Measurements from ENCODE around the gene PRPH. TPM values are rescaled to one million over a fixed set of nuclear protein-coding genes. Genes with fewer than 3 reads are reported as not detected.
"Not testable (repeated sequence)": the region's sequence is repeated elsewhere in the genome, so short reads cannot be mapped to it uniquely, and the experiment has no call there.

PRPH gene
- total RNA-seq, 1 donor from 2014 or later, result 0.26 TPM

GRCh38 chr12:49276304-49277290 is 18.4 kb upstream of the PRPH start:
- no peak for DNase-seq (ENCODE audit: low read depth, low spot score)

DNA sequence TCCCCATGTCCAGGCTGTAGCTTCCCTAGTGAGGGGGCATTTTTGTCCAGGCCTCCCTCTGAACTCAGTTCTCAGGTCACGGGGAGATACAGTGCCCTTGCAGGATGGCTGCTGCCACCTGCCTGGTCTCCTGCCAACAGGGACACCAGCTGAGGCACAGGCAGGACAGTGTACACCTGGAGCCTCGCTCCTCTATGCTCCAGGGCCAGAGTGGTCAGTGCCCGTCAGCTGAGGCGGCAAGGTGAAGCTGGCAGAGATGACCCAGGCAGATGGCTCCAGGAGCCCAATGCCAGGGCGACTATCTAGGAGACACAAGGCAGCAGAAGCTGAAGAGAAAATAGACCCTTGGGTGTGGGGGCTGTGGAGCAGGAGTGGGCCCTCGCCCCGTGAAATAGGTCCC is 17.5 kb upstream of the PRPH start:
- DNase-seq (ENCODE audit: low read depth, low spot score), result no peak

GRCh38 chr12:49279706-49280159 is 15.2 kb upstream of the PRPH start:
- no peak for DNase-seq (ENCODE audit: low read depth, low spot score)

DNA sequence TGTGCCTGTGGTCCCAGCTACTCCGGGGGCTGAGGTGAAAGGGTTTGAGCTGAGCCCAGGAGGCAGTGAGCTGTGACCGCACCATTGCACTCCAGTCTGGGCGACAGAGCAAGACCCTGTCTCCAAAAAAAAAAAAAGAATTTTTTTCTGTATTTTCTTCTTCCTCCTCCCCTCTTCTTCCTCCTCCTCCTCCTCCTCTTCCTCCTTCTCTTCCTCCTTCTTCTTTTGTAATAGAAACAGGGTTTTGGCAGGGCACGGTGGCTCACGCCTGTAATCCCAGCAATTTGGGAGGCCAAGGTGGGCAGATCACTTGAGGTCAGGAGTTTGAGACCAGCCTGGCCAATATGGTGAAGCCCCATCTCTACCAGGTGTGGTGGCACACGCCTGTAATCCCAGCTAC is 14.4 kb upstream of the PRPH start:
- not testable (repeated sequence) for DNase-seq (ENCODE audit: low read depth, low spot score)

GRCh38 chr12:49282302-49282701 is 12.6 kb upstream of the PRPH start:
- DNase-seq (ENCODE audit: low read depth, low spot score), result no peak

DNA sequence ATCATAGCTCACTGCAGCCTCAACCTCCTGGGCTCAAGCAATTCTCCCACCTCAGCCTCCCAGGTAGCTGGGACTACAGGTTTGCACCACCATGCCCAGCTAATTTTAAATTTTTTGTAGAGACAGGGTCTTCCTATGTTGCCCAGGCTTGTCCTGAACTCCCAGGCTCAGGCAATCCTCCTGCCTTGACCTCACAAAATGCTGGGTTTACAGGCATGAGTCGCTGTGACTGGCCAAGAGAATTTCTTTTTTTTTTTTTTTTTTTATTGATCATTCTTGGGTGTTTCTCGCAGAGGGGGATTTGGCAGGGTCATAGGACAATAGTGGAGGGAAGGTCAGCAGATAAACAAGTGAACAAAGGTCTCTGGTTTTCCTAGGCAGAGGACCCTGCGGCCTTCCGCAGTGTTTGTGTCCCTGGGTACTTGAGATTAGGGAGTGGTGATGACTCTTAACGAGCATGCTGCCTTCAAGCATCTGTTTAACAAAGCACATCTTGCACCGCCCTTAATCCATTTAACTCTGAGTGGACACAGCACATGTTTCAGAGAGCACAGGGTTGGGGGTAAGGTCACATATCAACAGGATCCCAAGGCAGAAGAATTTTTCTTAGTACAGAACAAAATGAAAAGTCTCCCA is 12.1 kb upstream of the PRPH start:
- not testable (repeated sequence) for DNase-seq (ENCODE audit: low read depth, low spot score)

DNA sequence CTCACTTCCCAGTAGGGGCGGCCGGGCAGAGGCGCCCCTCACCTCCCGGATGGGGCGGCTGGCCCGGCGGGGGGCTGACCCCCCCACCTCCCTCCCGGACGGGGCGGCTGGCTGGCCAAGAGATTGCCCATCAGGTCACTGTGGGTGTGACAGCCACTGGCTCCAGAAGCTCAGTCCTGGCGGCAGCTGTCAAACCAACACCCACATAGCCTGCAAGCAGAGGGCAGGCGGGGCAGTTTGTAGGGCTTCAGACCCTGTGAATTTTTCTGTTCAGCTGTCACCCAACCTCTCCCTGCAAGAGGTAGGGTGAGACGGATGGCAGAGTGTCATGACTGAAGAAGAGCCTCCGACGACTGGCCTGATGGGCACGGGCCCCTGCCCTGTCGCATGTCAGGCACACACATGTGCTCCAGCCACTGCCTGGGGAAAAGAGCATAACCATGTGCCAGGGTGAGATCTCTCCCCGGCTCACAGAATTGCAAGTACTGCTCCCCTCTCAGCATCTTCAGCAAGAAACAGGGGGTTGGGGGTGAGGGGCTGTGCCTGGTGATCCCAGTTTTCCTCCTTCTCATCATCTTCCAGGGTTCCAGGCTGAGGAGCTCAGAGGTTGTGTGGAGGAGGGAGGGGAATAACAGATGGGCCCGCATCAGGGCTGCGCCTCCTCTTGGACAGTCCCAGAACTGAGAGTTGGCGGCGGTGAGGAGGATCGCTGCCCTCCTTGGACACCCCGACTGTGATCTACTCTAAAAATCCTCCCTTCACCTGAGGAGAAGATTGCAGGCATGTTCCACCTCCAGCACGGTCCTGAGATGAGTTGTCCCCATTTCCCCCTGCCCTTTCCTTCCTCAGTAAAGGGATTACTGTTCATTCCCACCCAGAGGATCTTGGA is 11.2 kb upstream of the PRPH start:
- no peak for DNase-seq (ENCODE audit: low read depth, low spot score)

DNA sequence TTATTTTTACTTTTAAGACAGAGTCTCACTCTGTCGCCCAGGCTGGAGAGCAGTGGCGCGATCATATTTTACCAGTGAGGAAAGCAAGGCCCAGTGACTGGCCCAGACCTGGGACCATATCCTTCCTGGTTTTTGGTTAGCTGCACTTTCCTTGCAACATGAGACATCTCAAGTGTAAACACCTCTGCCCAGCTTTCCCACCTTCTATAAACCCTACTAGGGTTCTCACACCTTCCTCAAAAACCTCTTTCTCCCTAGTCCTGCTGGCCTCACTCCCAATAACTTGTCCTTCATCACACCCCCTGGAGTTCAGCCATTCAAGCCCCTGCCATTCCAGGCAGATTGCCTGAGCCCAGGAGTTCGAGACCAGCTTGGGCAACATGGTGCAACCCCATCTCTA is 10.3 kb upstream of the PRPH start:
- no peak for DNase-seq (ENCODE audit: low read depth, low spot score)

DNA sequence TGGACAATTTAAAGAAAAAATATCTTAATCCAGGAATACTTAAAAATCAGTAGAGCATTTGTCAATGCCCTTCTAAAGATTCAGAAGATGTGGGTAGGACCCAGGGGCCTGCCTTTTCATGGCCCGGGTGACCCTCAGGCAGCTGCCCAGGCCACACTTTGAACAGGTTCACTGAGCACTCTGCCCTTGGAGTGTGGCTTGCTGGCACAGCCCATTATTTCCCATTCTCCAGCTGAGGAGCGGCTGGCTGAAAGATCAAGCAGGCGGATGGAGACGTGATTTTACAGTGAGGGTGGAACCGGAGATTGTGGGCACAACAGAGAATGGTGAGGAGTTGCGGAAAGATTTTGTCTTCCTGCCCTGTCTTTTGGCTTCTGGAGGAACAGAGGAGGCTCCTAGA is 7.1 kb upstream of the PRPH start:
- DNase-seq (ENCODE audit: low read depth, low spot score), result no peak

GRCh38 chr12:49288412-49288853 is 6.5 kb upstream of the PRPH start:
- no peak for DNase-seq (ENCODE audit: low read depth, low spot score)

DNA sequence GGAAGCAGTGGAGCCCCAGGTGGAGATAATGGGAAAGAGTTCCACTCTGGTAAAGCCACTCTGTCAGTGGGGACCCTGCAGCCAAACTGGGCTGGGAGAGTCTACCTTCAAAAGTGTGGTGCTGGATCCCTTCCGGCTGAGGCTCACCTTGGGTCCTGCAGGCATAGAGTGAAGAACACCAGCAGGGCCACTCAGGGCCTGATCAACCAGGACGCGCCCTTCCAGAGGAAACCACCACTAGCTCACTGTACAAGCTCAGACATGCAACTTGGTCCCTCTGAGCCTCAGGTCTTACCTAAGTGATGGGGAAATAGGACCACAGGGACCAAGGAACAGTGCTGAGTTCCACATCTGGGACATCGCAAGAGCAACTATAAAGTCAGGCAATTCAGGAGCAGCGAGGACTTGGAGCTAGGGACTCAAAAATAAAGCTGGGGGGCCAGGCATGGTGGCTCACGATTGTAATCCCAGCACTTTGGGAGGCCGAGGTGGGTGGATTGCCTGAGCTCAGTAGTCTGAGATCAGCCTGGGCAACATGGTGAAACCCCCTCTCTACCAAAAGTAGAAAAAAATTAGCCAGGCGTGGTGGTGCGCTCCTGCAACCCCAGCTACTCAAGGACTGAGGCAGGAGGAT is 5.9 kb upstream of the PRPH start:
- DNase-seq (ENCODE audit: low read depth, low spot score), result no peak

DNA sequence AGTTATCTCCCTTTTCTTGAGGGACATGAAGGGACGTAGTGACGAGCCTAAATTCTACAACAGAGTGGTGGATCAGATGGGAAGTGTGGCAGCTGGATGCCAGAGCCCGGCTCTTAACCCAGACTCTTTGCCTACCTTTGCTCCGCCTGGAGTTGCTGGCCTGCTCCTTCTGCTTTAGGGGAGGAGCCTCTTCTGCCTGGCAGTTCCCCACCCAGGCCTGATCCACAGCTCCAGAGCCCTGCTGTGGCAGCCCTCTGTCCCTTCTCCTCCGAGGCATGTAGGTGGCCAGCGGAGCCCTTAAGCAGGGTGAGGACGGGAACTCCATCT is 2.3 kb upstream of the PRPH start:
- no peak for DNase-seq (ENCODE audit: low read depth, low spot score)

DNA sequence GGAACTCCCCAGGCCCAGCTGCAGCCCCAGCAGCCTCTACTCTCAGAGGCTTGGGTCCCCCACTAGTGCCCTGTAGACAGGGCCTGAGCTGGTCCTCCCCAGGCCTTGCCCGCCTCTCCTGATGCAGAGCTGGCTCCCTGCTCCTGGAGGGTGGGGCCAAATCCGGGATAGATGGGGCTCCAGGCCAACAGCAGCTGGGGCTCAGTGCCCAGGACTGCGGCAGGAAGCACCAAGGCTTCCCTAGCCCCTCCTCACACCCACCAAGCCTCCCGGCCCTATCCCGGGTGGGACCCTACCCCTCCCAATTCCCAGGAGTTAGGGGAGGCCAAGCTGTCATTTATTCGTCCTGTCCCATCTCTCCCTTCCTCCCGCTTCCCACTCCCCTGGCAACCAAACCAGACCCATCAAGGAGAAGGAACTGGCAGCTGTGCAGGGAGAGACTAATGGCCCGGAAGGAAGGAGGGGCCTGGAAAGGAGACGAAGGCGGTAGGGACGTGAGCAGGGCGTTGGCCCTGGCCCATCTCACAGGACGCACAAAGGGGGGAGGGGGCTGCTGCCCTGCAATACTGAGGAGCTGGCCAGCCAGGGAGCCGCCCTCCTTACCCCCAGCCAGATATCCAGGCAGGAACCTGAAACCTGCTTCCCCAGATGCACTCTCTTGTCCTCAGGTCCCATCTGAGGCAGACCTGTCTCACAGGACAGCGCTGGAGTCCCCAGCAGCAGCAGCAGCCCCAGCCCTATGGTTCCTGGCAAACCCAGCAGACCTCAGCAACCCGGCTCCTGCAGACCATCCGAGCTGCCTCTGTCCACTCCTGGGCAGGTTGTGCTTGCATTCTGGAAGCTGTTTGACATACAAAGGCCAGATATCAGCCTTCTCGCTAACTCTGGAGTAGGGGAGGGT is 1.6 kb upstream of the PRPH start:
- no peak for DNase-seq (ENCODE audit: low read depth, low spot score)

DNA sequence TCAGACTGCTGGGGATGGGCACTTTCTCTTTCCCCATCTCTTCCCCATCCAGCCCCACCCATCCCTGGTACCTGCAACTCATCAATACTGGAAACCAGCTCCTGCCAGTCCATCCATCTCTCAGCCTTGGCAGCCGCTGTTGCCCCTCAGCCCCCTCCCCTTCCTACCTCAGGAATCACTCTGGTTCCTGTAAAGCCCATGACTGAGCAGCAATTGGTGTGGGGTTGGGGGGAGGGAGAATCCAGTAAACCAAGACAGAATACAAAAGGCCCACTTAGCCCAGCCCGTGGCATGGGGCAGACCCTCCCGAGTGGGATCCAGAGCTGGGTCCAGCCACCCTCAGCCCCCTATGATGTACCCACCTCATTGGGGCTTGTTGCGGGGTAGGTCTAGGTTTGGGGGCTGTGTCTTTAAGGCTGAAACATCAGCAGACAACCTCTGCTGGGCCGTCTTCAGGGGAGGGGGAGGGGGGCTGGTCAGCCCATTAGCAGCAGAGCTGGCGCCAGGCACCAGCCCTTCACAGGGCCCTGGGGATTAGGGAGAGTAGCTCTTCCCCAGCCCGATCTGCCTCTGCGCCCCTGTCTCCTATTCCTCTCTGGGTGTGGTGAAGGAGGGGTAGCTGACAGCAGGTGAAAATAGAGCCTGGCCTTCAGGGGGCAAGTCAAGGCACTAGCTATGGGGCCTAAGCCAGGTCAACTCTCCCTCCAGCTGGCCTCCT is 702 bp upstream of the PRPH start:
- DNase-seq (ENCODE audit: low read depth, low spot score), result no peak

DNA sequence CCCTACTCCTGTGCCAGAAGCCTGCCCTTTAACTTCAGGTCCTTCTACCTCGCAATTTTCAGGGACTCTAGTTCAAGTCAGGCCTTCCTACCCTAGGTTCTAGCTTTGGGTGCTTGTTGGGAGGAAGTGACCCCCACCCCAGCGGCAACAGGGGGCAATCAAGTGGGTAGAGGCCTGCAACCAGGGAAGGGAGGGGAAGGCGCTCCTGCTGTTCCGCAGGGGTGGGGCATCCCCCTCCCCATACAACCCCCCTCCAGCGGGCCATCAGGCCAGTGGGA is 204 bp upstream of the PRPH start:
- no peak for DNase-seq (ENCODE audit: low read depth, low spot score)

- no peak for DNase-seq (ENCODE audit: low read depth, low spot score)
Observed at GRCh38 chr12:49296034-49296835, 1.3 kb downstream of the PRPH start.

DNA sequence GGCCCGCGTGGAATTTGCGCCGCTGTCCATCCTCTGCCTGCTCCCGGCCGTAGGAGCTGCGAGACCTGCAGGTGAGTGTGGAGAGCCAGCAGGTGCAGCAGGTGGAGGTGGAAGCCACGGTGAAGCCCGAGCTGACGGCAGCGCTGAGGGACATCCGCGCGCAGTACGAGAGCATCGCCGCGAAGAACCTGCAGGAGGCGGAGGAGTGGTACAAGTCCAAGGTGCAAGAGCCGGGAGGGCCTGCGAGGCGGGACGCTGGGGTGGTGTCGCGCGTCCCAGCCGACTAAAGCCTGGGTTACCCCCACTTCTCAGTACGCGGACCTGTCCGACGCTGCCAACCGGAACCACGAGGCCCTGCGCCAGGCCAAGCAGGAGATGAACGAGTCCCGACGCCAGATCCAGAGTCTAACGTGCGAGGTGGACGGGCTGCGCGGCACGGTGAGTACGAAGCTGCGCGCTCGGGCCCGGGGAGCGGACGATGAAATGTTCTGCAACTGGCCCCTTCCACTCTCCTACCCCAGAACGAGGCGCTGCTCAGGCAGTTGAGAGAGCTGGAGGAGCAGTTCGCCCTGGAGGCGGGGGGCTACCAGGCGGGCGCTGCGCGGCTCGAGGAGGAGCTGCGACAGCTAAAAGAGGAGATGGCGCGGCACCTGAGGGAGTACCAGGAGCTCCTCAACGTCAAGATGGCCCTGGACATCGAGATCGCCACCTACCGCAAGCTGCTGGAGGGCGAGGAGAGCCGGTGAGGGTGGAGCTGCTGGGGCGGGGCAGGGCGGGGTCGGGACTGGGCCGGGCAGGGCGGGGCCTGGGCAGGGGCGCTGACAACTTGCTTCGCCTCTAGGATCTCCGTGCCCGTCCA is 2.1 kb downstream of the PRPH start:
- DNase-seq (ENCODE audit: low read depth, low spot score), result no peak

DNA sequence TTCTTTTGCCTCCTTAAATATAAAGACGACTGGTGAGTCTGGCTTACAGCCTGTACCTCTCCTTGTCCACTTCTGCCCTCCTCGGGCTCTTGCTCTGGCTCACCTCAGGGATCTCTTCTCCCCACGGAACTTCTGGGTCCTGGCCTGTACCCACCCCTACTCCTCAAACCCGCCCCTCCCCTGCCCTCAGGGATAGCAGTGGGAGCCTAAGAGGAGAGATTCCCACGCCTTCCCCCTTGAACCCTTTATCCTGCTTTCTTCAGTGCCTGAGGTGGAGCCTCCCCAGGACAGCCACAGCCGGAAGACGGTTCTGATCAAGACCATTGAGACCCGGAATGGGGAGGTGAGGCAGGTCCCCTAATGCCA is 2.7 kb downstream of the PRPH start:
- no peak for DNase-seq (ENCODE audit: low read depth, low spot score)
